Cardiac muscle cell (in vitro differentiated cells and primary cell): ENCODE data around the gene AUTS2. TPM values are rescaled to one million over a fixed set of nuclear protein-coding genes. Genes with fewer than 3 reads are reported as not detected.

ENCODE experiments used
- DNase-seq, 2 donors: peaks; one replicate each; pipeline versions ENCODE4 v3.0.0 to v3.0.0-alpha.2; 2010 to 2017; ENCODE audit warnings: low read depth in 1 of 2, low spot score in 1 of 2
- H3K27ac ChIP-seq: fragments of 200-600 bp; sonication (generic); 2 replicates; pipeline ENCODE4 v1.5.1; 2016
- H3K27me3 ChIP-seq: fragments of 200-600 bp; sonication (generic); 2 replicates; pipeline ENCODE4 v1.6.0; 2016; ENCODE audit warnings: control low read depth
- H3K36me3 ChIP-seq: fragments of 200-600 bp; sonication (generic); 2 replicates; pipeline ENCODE4 v1.5.1; 2016; ENCODE audit warnings: control low read depth
- H3K4me1 ChIP-seq: fragments of 200-600 bp; sonication (generic); 2 replicates; pipeline ENCODE4 v1.8.1; 2017; ENCODE audit warnings: low read depth, mild to moderate bottlenecking, mixed run types
- H3K4me3 ChIP-seq: fragments of 200-600 bp; sonication (generic); 2 replicates; pipeline ENCODE4 v1.5.1; 2016; ENCODE audit warnings: mild to moderate bottlenecking
- H3K9me3 ChIP-seq: fragments of 200-600 bp; sonication (generic); 2 replicates; pipeline ENCODE4 v1.5.1; 2017; ENCODE audit warnings: low read depth, mild to moderate bottlenecking, control low read depth
- polyA plus RNA-seq: library from polyadenylated mRNA; unstranded; fragments of >200 nt; fragmentation: Nextera tagmentation; extraction: Ambion mirVana; gene quantifications from 2 replicates; pipeline ENCODE4 v1.2.1, GENCODE V29; 2016
- total RNA-seq: library from RNA; depleted of rRNA; stranded (reverse); fragments of >200 nt; gene quantifications from 2 replicates; pipeline ENCODE4 v1.2.3, GENCODE V29; 2016
- TF ChIP-seq, protein P1 (sequence below): IDR thresholded peaks from 2 replicates; pipeline ENCODE4 v1.5.1; 2012; ENCODE audit warnings: low read depth, mild to moderate bottlenecking, low read length

Gene AUTS2
- total and polyA plus RNA-seq, 2 experiments from 2014 or later: 41.0 to 45.5 TPM

DNA sequence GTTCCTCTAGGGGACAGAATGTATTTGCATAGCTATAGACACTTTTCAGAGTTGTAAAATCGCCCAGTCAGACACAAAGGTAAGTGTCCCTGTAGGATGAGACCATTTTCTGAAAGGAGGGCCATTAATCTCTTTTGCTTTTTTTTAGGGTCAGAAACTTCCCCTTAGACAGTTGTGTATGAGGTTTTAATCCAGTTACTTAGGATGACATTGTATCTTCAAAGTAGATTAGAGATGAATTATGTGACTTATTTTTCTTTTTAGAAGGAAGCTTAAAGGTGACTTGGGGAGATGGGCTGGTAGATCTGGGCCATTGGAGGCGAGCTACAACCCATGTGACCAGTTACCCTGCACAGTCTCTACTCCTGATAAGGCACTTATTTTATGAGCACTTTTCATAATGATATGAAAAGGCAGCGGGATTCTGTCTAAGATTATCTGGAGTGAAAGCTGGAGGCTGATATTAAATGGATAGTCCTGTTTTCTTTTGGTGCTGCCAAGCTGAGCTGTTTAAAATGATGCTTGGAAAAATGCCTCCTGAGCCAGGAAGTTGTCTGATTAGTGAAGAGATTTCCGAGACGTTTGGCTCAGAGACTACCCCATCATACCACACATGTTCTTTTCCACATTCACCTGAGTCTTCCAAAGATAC, 264.3 kb downstream of the AUTS2 start:
- Histone ChIP-seq H3K27me3 (no peaks in the 10 kb centered on the region), H3K9me3 (no peaks in the 10 kb centered on the region), H3K4me1 (peaks cover 15% of the 10 kb centered on the region), H3K27ac (no peak overlapping the region), H3K36me3 (no peaks in the 10 kb centered on the region), H3K4me3 (no peak overlapping the region)
- DNase-seq: no peak
- TF ChIP-seq, protein P1, sequence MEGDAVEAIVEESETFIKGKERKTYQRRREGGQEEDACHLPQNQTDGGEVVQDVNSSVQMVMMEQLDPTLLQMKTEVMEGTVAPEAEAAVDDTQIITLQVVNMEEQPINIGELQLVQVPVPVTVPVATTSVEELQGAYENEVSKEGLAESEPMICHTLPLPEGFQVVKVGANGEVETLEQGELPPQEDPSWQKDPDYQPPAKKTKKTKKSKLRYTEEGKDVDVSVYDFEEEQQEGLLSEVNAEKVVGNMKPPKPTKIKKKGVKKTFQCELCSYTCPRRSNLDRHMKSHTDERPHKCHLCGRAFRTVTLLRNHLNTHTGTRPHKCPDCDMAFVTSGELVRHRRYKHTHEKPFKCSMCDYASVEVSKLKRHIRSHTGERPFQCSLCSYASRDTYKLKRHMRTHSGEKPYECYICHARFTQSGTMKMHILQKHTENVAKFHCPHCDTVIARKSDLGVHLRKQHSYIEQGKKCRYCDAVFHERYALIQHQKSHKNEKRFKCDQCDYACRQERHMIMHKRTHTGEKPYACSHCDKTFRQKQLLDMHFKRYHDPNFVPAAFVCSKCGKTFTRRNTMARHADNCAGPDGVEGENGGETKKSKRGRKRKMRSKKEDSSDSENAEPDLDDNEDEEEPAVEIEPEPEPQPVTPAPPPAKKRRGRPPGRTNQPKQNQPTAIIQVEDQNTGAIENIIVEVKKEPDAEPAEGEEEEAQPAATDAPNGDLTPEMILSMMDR: no peak

DNA sequence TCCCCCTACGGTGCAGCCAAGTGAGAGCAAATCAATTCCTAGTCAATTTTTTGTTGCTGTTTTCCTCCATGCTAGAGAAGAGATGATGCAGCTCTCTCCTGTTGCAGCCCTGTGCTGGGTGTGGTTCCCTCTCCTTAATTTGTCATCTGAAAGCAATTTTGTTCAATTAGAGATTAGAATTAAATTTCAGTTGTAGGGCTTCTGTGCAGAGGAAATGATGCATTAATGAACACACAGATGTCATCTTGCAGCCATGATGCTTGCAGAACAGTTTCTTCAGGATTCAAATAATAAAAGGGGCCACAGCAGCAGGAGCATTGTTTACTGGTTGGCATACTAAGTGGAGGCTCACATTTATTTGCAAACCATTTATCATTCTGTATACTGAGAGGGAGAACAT, 266.0 kb downstream of the AUTS2 start:
- H3K9me3 ChIP-seq: no peaks in the 10 kb centered on the region
- H3K27me3 ChIP-seq: no peaks in the 10 kb centered on the region
- TF ChIP-seq, protein P1: no peak
- peaks cover 6% of the 10 kb centered on the region for H3K4me1 ChIP-seq
- no peak overlapping the region for H3K27ac ChIP-seq
- DNase-seq: no peak
- no peak overlapping the region for H3K4me3 ChIP-seq
- no peaks in the 10 kb centered on the region for H3K36me3 ChIP-seq

DNA sequence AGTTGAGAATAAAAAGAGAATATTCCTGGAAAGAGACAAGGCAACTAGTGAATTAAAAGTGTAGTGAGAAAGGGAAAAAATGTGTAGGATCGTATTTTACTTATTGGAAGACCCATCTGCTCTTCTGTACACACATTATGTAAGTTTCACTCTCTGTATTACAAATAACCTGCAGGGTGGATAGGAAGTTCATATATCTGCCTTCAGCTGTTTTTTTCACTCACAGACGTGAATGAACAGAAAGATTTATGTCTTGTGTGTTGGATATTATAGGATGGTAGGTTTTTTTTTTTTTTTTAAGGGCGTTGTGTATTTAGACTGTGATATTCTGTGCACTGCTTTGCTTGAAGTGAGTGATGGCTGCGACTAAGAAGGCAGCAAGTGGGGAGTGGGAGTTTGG, 266.5 kb downstream of the AUTS2 start:
- no peaks in the 10 kb centered on the region for H3K27me3 ChIP-seq

DNA sequence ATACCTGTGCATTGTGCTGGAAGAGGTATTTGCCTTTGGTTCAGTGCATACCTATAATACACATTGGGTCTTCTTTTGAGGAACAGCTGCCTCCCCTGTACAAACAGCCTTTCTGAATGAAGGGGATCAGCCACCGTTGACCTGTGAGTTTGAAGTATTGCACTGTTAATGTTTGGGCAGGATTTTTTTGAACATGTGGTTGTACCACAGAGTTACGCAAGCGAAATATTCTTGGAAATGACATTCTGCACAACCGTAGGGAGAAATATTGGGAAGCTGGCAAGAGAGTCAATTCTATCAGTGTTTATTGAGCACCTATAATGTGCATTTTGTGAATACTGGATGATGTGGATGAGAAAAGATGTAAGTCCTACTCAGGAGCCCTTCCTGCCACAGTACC, 270.6 kb downstream of the AUTS2 start:
- H3K36me3 ChIP-seq: no peaks in the 10 kb centered on the region
- peaks cover 24% of the 10 kb centered on the region for H3K4me1 ChIP-seq
- TF ChIP-seq, protein P1: no peak
- H3K4me3 ChIP-seq: no peak overlapping the region
- no peaks in the 10 kb centered on the region for H3K9me3 ChIP-seq
- H3K27me3 ChIP-seq: no peaks in the 10 kb centered on the region
- DNase-seq: peak in 1 of 2 donors; percentile 40
- H3K27ac ChIP-seq: no peak overlapping the region

More for the DNA sequence above, 266.5 kb downstream of the AUTS2 start:
- DNase-seq: no peak
- Histone ChIP-seq H3K9me3 (no peaks in the 10 kb centered on the region), H3K27ac (no peak overlapping the region), H3K36me3 (no peaks in the 10 kb centered on the region), H3K4me3 (no peak overlapping the region), H3K4me1 (peaks cover under 1% of the 10 kb centered on the region)
- TF ChIP-seq, protein P1: no peak

DNA sequence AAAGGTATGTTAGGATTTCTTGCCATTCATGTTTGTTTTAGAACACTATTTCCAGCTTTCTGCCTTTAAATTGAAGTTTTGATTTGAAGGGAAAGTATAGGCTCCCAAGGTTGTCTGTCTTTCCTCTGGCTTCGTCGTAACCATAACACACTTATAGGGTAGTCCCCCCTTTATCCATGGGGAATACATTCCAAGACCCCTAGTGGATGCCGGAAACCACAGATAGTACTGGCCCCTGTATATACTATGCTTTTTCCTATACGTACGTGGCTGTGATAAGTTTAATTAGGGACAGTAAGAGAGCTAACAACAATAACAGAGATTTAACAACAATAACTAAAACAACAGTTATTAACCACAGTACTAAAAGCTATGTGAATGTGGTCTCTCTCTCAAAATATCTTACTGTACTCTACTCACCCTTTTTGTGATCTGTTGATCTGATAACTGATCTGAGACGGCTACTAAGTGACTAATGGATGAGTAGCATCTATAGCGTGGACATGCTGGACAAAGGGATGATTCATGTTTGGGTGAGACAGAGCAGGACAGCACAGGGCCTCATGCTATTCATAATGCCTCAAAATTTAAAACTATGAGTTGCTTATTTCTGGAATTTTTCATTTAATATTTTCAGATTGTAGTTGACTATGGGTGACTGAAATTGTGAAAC, 273.1 kb downstream of the AUTS2 start:
- Histone ChIP-seq H3K9me3 (no peaks in the 10 kb centered on the region), H3K27ac (peak overlapping the region; percentile 66), H3K4me3 (no peak overlapping the region), H3K4me1 (peaks cover 24% of the 10 kb centered on the region), H3K36me3 (no peaks in the 10 kb centered on the region), H3K27me3 (no peaks in the 10 kb centered on the region)
- TF ChIP-seq, protein P1: no peak
- peak in 1 of 2 donors; percentile 47 for DNase-seq
